OCI-LY7 (cell line): ENCODE measurements around the gene APOBEC3A. TPM values are rescaled to one million over a fixed set of nuclear protein-coding genes. Genes with fewer than 3 reads are reported as not detected.
"Not testable (repeated sequence)": the region's sequence is repeated elsewhere in the genome, so short reads cannot be mapped to it uniquely, and the experiment has no call there.

Experiments
- BruUV-seq: library from RNA; stranded (reverse); fragments of 400-500 nt; replicated peaks from 2 replicates; lab custom pipeline; 2021; lab: Mats Ljungman, UMichigan
- CTCF ChIA-PET: fragments of 300-600 bp; sonication (Branson Sonifier 250); formaldehyde crosslinking; loops from one replicate; lab custom pipeline; 2022; ENCODE audit warnings: antibody characterized with exemption; ENCODE audit not compliant: unreplicated experiment; lab: Charles Lee
- POLR2A ChIA-PET: fragments of 300-600 bp; sonication (Branson Sonifier 250); formaldehyde crosslinking; loops from one replicate; lab custom pipeline; 2022; ENCODE audit warnings: antibody characterized with exemption; lab: Charles Lee
- DNase-seq: peaks from one replicate; pipeline ENCODE4 v3.0.0-alpha.2; 2015; ENCODE audit warnings: low spot score
- H2AFZ ChIP-seq: fragments of 200-600 bp; sonication (generic), shearing (Covaris generic); 2 replicates; pipeline ENCODE4 v1.6.1; 2014; ENCODE audit warnings: mild to moderate bottlenecking, antibody characterized with exemption, low read length, moderate library complexity
- H3K27ac ChIP-seq: fragments of 200-600 bp; sonication (generic); 2 replicates; pipeline ENCODE4 v1.5.1; 2014; ENCODE audit warnings: mixed run types, low read depth, mild to moderate bottlenecking, moderate library complexity, low read length, inconsistent platforms; ENCODE audit not compliant: poor library complexity, severe bottlenecking
- H3K36me3 ChIP-seq: fragments of 200-600 bp; sonication (generic); 2 replicates; pipeline ENCODE4 v1.6.1; 2014; ENCODE audit warnings: mild to moderate bottlenecking, antibody characterized with exemption, low read length, moderate library complexity, mixed read lengths; ENCODE audit not compliant: insufficient read depth
- H3K4me1 ChIP-seq: fragments of 200-600 bp; sonication (generic); 2 replicates; pipeline ENCODE4 v1.5.1; 2014; ENCODE audit warnings: mild to moderate bottlenecking, low read length; ENCODE audit not compliant: insufficient read depth, poor library complexity, severe bottlenecking
- H3K4me2 ChIP-seq: fragments of 200-600 bp; sonication (generic); 2 replicates; pipeline ENCODE4 v1.6.1; 2014; ENCODE audit warnings: mild to moderate bottlenecking, low read length
- H3K4me3 ChIP-seq: fragments of 200-600 bp; sonication (generic); 2 replicates; pipeline ENCODE4 v1.5.1; 2014; ENCODE audit warnings: mild to moderate bottlenecking, low read depth, low read length; ENCODE audit not compliant: poor library complexity, severe bottlenecking
- H3K79me2 ChIP-seq: fragments of 200-600 bp; sonication (generic); 2 replicates; pipeline ENCODE4 v1.6.1; 2016; ENCODE audit warnings: low read depth, mild to moderate bottlenecking, low read length, moderate library complexity, mixed read lengths; ENCODE audit not compliant: insufficient read depth
- H3K9me2 ChIP-seq: fragments of 200-600 bp; sonication (generic); 2 replicates; pipeline ENCODE4 v1.6.1; 2016; ENCODE audit warnings: mild to moderate bottlenecking, low read length, mixed read lengths; ENCODE audit not compliant: insufficient read depth
- H3K9me3 ChIP-seq: fragments of 200-600 bp; sonication (generic); 2 replicates; pipeline ENCODE4 v1.6.1; 2014; ENCODE audit warnings: mild to moderate bottlenecking, mixed run types, low read length, mixed read lengths
- H4K20me1 ChIP-seq: fragments of 200-600 bp; sonication (generic); 2 replicates; pipeline ENCODE4 v1.6.1; 2014; ENCODE audit warnings: mild to moderate bottlenecking, antibody characterized with exemption, low read length, moderate library complexity, mixed read lengths; ENCODE audit not compliant: insufficient read depth
- CTCF ChIP-seq: fragments of 200-600 bp; sonication (generic); conservative IDR thresholded peaks from 2 replicates; pipeline ENCODE4 v1.5.1; 2014; ENCODE audit warnings: mild to moderate bottlenecking, antibody characterized with exemption, low read length, moderate library complexity, mixed read lengths
- EZH2phosphoT487 ChIP-seq: fragments of 200-600 bp; sonication (generic); IDR thresholded peaks from 2 replicates; pipeline ENCODE4 v1.6.1; 2018; ENCODE audit warnings: low read depth, borderline replicate concordance, mild to moderate bottlenecking, mixed run types, antibody characterized with exemption, low read length, moderate library complexity, mixed read lengths
- intact Hi-C: fragments of 100-400 bp; cut with micrococcal nuclease; formaldehyde crosslinking; loops from one replicate; pipeline ENCODE4 v1.10.0; 2022; ENCODE audit not compliant: unreplicated experiment
- total RNA-seq, 2 experiments: library from RNA; depleted of rRNA in 1 of 2; stranded (reverse); fragments of >200 nt in 1 of 2; shearing (Covaris generic) in 1 of 2; gene quantifications; 2 replicates each; pipeline ENCODE4 v1.2.3, GENCODE V29; 2014 to 2022

APOBEC3A gene
- total RNA-seq, 2 experiments from 2014 or later, result not detected

GRCh38 chr22:39007177-39007576 is 49.8 kb downstream of the APOBEC3A start:
- no peak overlapping the region for H3K4me2 ChIP-seq
- H3K4me1 ChIP-seq, result peaks cover 29% of the 10 kb centered on the region
- H3K9me3 ChIP-seq, result no peaks in the 10 kb centered on the region
- POLR2A ChIA-PET, result interaction anchor here (1.5 kb wide), 1 partner anchor 8 kb away, joined by 3 read pairs; no protein-coding TSS in a partner anchor
- no TSS peak for BruUV-seq
- H3K27ac ChIP-seq, result no peak overlapping the region
- H3K9me2 ChIP-seq, result no peaks in the 10 kb centered on the region
- DNase-seq, result no peak
- H3K36me3 ChIP-seq, result no peaks in the 10 kb centered on the region
- CTCF ChIA-PET, result no interaction called here
- intact Hi-C loops, result loop anchor here (1.0 kb wide), 1 partner anchor 111 kb away; no protein-coding TSS in a partner anchor
- no peaks in the 10 kb centered on the region for H4K20me1 ChIP-seq
- no peaks in the 10 kb centered on the region for H3K79me2 ChIP-seq
- TF ChIP-seq CTCF (no peak), EZH2phosphoT487 (no peak)
- H3K4me3 ChIP-seq, result no peak overlapping the region
- no peak overlapping the region for H2AFZ ChIP-seq

GRCh38 chr22:39008271-39008850 is 51.0 kb downstream of the APOBEC3A start:
- POLR2A ChIA-PET, H3K9me3 ChIP-seq, DNase-seq, H3K79me2 ChIP-seq, H3K9me2 ChIP-seq, intact Hi-C loops, CTCF ChIA-PET, BruUV-seq, H2AFZ ChIP-seq, H3K4me2 ChIP-seq, H3K4me3 ChIP-seq, H3K36me3 ChIP-seq, H3K27ac ChIP-seq, H4K20me1 ChIP-seq: not testable (repeated sequence)
- peaks cover 18% of the 10 kb centered on the region for H3K4me1 ChIP-seq

DNA sequence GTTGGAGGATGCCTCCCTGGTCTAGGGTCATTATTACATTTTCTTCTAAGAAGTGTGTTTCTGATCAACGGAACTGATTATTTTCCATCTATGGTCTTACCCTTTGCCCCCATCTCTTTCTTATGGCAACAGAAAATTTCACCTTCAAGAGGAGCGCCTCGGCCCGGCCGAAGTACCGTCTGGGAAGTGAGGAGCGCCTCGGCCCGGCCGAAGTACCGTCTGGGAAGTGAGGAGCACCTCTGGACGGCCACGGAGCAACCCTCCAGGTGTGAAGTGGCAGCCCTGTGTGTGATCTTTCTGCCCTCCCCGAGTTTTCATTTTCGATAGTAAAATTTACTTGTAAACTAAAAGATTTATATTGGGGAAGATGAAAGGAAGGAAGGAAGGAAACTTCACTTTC is 53.5 kb downstream of the APOBEC3A start:
- CTCF ChIA-PET, result no interaction called here
- peaks cover 5% of the 10 kb centered on the region; the same call in 1 of the 2 replicates for H3K79me2 ChIP-seq

More for the DNA sequence above, 53.5 kb downstream of the APOBEC3A start:
- Histone ChIP-seq H2AFZ (no peak overlapping the region; the same call in 1 of the 2 replicates), H3K9me3 (no peaks in the 10 kb centered on the region), H4K20me1 (no peaks in the 10 kb centered on the region), H3K4me2 (no peak overlapping the region), H3K4me3 (no peak overlapping the region), H3K27ac (no peak overlapping the region), H3K9me2 (no peaks in the 10 kb centered on the region), H3K4me1 (peaks cover 34% of the 10 kb centered on the region), H3K36me3 (no peaks in the 10 kb centered on the region)
- intact Hi-C loops, result loop anchor here (5.0 kb wide), 1 partner anchor 56 kb away; no protein-coding TSS in a partner anchor
- no TSS peak for BruUV-seq
- POLR2A ChIA-PET, result no interaction called here
- DNase-seq, result no peak
- TF ChIP-seq EZH2phosphoT487 (no peak), CTCF (no peak)

Other genes starting within 250 kb of the APOBEC3A start
- gene SUN2, start 201.6 kb upstream of the APOBEC3A start, total RNA-seq (2014; rRNA removed; shearing (Covaris generic)), result 59.1 and 67.6 TPM in 2 replicates
- gene SUN2, start 201.6 kb upstream of the APOBEC3A start, total RNA-seq (2022), result 80.2 and 95.7 TPM in 2 replicates
- gene DNAL4, start 163.5 kb upstream of the APOBEC3A start, total RNA-seq (2014; rRNA removed; shearing (Covaris generic)), result 6.8 and 7.1 TPM in 2 replicates
- 6.4 and 6.6 TPM in 2 replicates for gene DNAL4, start 163.5 kb upstream of the APOBEC3A start, total RNA-seq (2022)
- not detected in 2 replicates for gene NPTXR, start 113.6 kb upstream of the APOBEC3A start, total RNA-seq (2014; rRNA removed; shearing (Covaris generic))
- gene NPTXR, start 113.6 kb upstream of the APOBEC3A start, total RNA-seq (2022), result 0.08 and 0.11 TPM in 2 replicates
- gene CBX6, start 85.4 kb upstream of the APOBEC3A start, total RNA-seq (2014; rRNA removed; shearing (Covaris generic)), result 41.9 and 45.2 TPM in 2 replicates
- gene CBX6, start 85.4 kb upstream of the APOBEC3A start, total RNA-seq (2022), result 62.2 and 67.2 TPM in 2 replicates
- gene APOBEC3B, start 24.7 kb downstream of the APOBEC3A start, total RNA-seq (2014; rRNA removed; shearing (Covaris generic)), result 0.49 and 1.7 TPM in 2 replicates
- gene APOBEC3B, start 24.7 kb downstream of the APOBEC3A start, total RNA-seq (2022), result 31.1 and 31.9 TPM in 2 replicates
- gene APOBEC3C, start 56.6 kb downstream of the APOBEC3A start, total RNA-seq (2014; rRNA removed; shearing (Covaris generic)), result 4.1 and 4.3 TPM in 2 replicates
- gene APOBEC3C, start 56.6 kb downstream of the APOBEC3A start, total RNA-seq (2022), result 74.0 and 82.6 TPM in 2 replicates
- gene APOBEC3D, start 63.5 kb downstream of the APOBEC3A start, total RNA-seq (2014; rRNA removed; shearing (Covaris generic)), result 11.6 and 13.1 TPM in 2 replicates
- 22.9 and 26.3 TPM in 2 replicates for gene APOBEC3D, start 63.5 kb downstream of the APOBEC3A start, total RNA-seq (2022)
- gene APOBEC3F, start 83.3 kb downstream of the APOBEC3A start, total RNA-seq (2014; rRNA removed; shearing (Covaris generic)), result 3.7 and 3.9 TPM in 2 replicates
- gene APOBEC3F, start 83.3 kb downstream of the APOBEC3A start, total RNA-seq (2022), result 19.2 and 20.7 TPM in 2 replicates
- gene APOBEC3G, start 119.7 kb downstream of the APOBEC3A start, total RNA-seq (2014; rRNA removed; shearing (Covaris generic)), result 49.8 and 60.2 TPM in 2 replicates
- 34.4 and 36.7 TPM in 2 replicates for gene APOBEC3G, start 119.7 kb downstream of the APOBEC3A start, total RNA-seq (2022)
- gene APOBEC3H, start 139.6 kb downstream of the APOBEC3A start, total RNA-seq (2014; rRNA removed; shearing (Covaris generic)), result 0.15 and 1.2 TPM in 2 replicates
- 0.99 and 1.5 TPM in 2 replicates for gene APOBEC3H, start 139.6 kb downstream of the APOBEC3A start, total RNA-seq (2022)
- gene CBX7, start 195.1 kb downstream of the APOBEC3A start, total RNA-seq (2014; rRNA removed; shearing (Covaris generic)), result 7.3 and 11.9 TPM in 2 replicates
- gene CBX7, start 195.1 kb downstream of the APOBEC3A start, total RNA-seq (2022), result 19.6 and 31.5 TPM in 2 replicates